Superior temporal gyrus (tissue), 1 donor: ENCODE data around the gene CSTF2T.
"Not testable (repeated sequence)": the region's sequence is repeated elsewhere in the genome, so short reads cannot be mapped to it uniquely, and the experiment has no call there.

Experiments used
- DNase-seq: peaks from one replicate; pipeline ENCODE4 v3.0.0-alpha.2; 2016; ENCODE audit errors: extremely low spot score

Gene CSTF2T

DNA sequence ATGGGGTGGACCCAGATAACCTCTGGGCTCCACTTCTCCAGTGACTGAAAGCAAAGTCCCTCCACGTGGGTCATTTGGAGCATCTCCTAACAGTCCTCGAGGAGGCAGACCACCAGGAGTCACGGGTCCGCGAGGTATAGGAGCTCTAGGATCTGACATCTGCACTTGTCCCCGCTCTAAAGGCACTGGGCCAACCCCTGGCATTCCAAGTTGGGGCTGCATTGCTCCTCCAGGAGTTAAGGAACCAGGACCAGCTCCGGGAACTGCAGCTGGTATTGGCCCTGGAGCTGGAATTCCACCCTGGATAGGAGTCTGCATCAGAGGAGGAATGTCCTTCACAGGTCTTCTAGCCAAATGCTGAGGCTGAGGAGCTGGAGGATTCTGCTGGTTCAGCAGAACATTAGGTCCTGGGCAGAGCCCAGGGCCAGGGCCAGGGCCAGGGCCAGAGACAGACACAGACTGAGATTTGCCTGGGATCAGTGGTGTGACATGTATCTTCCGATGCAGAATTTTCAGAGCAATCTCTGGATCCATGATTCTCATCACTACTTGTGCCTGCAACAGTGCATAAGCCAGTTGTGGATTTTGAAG lies 827 bp downstream of the CSTF2T start:
- no peak for DNase-seq

- DNase-seq: no peak
These were observed 3.1 kb downstream of the CSTF2T start for GRCh38 chr10:51696251-51696650.

DNA sequence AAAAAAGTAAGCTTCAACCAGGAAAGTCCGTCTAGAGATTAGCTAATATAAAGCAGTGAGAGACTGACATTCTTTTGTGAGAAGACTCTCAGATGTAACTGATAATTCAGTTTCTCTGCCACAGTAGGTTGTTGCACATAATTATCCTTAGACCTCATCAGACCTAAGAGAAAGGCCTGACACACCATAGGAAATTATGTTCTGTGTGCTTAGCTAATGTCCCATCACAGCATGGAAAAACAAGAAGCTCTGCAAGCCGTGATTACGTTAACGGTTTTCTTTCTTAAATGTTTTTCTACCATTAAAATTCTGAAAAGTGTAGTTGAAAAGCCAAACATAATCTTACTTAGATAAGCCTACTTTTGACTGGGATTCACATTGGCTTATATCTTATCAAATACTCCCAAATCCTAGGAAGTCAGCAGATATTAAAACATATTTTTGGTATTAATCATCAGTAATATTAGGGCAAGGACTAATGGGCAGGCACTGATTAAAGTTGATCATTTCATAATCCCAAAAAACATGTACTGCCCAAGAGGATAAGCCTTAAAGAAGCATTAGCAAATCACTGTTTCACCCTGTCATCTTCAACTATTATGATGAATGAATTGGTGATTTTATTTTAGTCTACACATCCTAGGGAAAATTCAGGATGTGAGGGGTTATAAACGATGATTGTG lies 5.2 kb downstream of the CSTF2T start:
- DNase-seq: no peak

- no peak for DNase-seq
These were observed 8.3 kb downstream of the CSTF2T start for GRCh38 chr10:51691135-51691534.

- DNase-seq: no peak
These were observed 9.9 kb downstream of the CSTF2T start for GRCh38 chr10:51689536-51689935.

GRCh38 chr10:51688826-51689225 lies 10.6 kb downstream of the CSTF2T start:
- DNase-seq: not testable (repeated sequence)

DNA sequence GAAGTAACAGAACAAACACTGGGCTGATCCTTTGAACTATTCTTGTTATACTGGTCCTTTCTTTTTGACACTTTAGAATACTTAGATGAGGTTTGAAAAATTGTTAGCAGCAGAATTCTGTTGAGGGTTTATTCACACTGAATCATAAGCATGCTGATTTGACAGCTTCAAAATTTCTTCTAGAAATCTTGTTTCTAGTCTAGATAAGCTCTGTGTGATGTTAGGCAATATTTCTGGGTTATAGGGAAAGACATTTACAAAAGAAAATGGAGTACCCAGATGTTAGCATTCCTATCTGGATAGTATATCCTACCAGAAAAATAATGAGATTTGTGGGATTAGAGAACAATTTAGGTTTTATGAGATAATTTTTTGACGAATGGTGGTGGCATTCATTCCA lies 12.1 kb downstream of the CSTF2T start:
- DNase-seq: no peak

- no peak for DNase-seq
These were observed 13.6 kb downstream of the CSTF2T start for GRCh38 chr10:51685768-51686167.

- DNase-seq: no peak
These were observed 16.2 kb downstream of the CSTF2T start for GRCh38 chr10:51683031-51683691.

GRCh38 chr10:51679841-51680240 lies 19.6 kb downstream of the CSTF2T start:
- no peak for DNase-seq

DNA sequence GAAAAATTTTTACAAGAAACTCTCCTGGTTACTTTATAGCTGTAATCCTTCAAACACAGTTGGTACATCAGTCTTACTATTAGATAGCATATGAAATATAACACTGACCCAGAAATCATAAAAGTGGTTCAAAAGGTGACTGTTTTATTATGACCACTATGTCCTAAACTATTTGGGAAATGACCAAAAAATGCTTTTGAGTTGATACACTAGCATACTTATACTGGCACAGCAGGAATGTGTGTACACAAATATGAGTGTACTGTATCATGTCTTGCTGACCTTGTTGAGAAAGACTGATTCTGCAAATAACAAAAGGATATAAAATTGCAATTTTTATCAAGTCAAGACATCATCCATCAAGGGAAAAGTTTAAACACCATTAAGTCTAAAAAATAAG lies 24.3 kb downstream of the CSTF2T start:
- no peak for DNase-seq

GRCh38 chr10:51672039-51672535 lies 27.3 kb downstream of the CSTF2T start:
- no peak for DNase-seq

- DNase-seq: no peak
These were observed 30.4 kb downstream of the CSTF2T start for GRCh38 chr10:51669041-51669440.

DNA sequence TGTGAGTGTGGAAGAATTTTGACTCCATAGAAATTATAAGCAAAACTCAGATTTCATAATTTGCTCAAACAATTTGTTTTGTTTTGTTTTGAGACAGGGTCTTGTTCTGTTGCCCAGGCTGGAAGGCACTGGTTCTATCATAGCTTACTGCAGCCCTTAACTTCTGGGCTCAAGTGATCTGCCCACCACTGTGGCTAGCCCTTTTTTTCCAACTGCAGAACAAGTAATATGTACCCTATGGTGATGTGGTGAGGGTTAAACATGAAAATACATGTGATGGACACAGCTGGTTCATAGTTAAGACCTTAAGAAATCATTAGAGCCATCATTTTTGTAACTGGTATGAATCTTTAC lies 31.1 kb downstream of the CSTF2T start:
- DNase-seq: no peak

DNA sequence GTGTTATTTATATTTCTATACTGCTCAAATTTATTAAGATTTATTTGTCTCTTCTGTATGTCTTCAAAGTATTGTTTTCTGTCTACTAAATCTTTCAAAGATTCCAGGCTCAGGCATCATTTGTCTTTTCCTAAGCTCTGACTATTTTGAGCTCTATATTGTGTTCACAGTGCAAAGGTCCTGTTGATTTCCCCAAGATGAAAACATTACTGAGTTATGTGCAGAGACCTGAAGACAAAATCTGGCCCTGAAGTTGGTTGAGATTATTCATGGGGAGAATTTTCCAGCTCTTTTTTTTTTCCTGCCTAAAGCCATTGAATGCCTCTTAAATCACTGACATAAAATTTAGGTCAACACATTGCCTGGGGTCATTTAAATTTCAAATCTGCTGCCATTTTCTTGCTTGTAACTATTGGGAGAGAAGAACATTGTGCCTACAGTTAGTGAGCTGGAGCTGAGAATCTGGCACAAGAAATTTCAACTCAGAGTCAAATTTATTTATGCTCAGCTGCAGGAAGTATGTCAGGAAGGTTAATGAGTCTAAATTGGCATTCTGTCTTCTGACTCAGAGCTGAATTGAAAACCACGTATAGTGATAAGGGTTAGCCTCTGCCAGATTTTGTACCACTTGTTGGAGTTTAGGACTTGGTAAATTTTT lies 31.6 kb downstream of the CSTF2T start:
- DNase-seq: no peak

GRCh38 chr10:51666456-51666855 lies 32.9 kb downstream of the CSTF2T start:
- no peak for DNase-seq

DNA sequence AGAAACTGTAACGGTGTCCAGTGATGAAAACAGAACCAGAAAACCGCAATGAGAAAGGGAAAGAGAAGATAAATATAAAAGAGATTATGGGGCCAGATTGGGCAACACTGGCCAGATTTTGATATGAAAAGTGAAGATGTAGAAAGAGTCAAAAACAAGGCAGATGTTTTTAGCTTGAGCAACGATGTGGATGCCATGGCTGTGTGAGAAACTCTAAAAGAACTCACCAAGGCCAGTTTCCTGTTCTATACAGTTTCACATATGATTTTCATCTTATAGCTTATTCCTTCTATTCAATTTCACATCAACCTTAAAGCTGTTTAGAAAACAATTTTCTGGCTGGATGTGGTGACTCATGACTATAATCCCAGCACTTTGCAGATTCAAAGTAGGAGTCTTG lies 36.3 kb downstream of the CSTF2T start:
- DNase-seq: no peak

GRCh38 chr10:51659344-51659743 lies 40.1 kb downstream of the CSTF2T start:
- DNase-seq: no peak

DNA sequence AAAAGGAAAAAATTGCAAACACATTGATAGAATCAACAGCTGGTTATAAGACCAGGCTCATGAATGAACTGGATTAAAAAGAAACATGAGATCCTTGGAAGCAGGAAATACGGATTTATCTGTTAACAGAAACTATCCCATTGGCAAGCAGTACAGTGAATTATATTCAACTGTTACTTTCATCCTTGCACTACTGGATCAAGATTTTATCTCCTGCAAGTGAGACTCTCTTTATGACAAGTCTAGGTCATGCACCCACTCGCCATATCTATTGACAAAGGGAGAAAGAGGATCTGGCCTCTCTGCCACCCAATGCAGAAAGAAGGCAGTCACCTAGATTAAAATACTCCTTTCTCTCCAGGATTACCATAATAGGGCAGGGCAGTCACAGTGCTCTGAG lies 41.4 kb downstream of the CSTF2T start:
- DNase-seq: no peak

- no peak for DNase-seq
These were observed 42.9 kb downstream of the CSTF2T start for GRCh38 chr10:51656503-51656902.

DNA sequence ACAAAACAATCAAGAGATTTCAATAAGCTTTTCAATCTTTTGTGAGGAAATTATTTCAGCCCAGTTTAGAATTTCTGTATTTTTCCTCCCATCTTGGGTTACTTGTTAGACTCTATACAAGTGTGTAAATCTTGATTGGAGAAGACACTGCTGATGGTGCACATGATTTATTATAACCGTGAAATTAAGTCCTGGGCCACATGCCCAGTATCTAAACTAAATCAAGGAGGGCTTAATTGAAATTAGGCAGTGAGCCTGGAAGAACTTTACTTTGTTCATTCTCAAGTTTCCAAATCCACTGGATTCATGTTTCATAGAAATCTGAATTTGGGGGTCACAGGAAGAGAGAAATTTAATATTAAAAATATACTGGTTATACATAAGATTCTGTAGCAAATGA lies 44.5 kb downstream of the CSTF2T start:
- peak; percentile 32 for DNase-seq

GRCh38 chr10:51653025-51653424 lies 46.4 kb downstream of the CSTF2T start:
- DNase-seq: no peak

DNA sequence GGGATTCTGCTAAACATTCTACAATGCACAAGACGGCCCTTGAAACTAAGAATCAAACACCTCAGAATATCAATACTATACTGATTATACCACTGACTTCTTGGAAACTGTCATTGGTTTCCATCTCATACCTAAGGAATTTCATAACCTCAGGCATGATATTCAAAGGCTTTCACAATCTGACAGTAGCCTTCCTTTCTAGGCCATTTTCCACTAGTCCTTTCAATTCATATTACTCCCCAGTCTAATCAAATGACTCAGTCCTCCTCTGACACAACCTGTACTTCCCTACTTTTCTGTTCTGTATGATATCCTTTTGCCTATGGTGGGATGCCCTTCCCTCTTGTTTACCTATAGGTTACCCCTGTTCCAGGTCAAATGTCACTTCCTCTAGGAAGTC lies 48.3 kb downstream of the CSTF2T start:
- no peak for DNase-seq
